Urinary bladder (tissue), 4 donors: ENCODE results near the gene BACE1. TPM values are rescaled to one million over a fixed set of nuclear protein-coding genes. Genes with fewer than 3 reads are reported as not detected.

Experiments
- DNase-seq: peaks from one replicate; pipeline ENCODE4 v3.0.0-alpha.2; 2015; ENCODE audit errors: extremely low spot score
- H3K27ac ChIP-seq: one replicate; pipeline ENCODE4 v1.5.1; 2013; ENCODE audit warnings: low read depth, mild to moderate bottlenecking, moderate library complexity
- H3K36me3 ChIP-seq: one replicate; pipeline ENCODE4 v1.6.1; 2013; ENCODE audit warnings: mild to moderate bottlenecking, moderate library complexity; ENCODE audit not compliant: insufficient read depth
- H3K4me1 ChIP-seq: one replicate; pipeline ENCODE4 v1.6.1; 2013; ENCODE audit warnings: mild to moderate bottlenecking, moderate library complexity; ENCODE audit not compliant: insufficient read depth
- H3K4me3 ChIP-seq: one replicate; pipeline ENCODE4 v1.5.1; 2013; ENCODE audit warnings: low read depth, low read length
- whole genome bisulfite sequencing: extraction: QIAGEN DNeasy Blood & Tissue Kit; methylation state at CpG from one replicate; pipeline ENCODE4 v1.1.7; 2013; 5-methylcytosine and 5-hydroxymethylcytosine counted together
- polyA plus RNA-seq: library from polyadenylated mRNA; stranded (reverse); fragments of 200-250 nt; gene quantifications from one replicate; pipeline ENCODE4 v1.2.3, GENCODE V29; 2013
- total RNA-seq: library from RNA; depleted of rRNA; stranded (reverse); fragments of >200 nt; gene quantifications from one replicate; pipeline ENCODE4 v1.2.3, GENCODE V29; 2014
- donor health status: healthy with polysubstance abuse.
- donor health status: healthy.

BACE1 gene
- total and polyA plus RNA-seq, 2 donors = 19.1 to 20.0 TPM

DNA sequence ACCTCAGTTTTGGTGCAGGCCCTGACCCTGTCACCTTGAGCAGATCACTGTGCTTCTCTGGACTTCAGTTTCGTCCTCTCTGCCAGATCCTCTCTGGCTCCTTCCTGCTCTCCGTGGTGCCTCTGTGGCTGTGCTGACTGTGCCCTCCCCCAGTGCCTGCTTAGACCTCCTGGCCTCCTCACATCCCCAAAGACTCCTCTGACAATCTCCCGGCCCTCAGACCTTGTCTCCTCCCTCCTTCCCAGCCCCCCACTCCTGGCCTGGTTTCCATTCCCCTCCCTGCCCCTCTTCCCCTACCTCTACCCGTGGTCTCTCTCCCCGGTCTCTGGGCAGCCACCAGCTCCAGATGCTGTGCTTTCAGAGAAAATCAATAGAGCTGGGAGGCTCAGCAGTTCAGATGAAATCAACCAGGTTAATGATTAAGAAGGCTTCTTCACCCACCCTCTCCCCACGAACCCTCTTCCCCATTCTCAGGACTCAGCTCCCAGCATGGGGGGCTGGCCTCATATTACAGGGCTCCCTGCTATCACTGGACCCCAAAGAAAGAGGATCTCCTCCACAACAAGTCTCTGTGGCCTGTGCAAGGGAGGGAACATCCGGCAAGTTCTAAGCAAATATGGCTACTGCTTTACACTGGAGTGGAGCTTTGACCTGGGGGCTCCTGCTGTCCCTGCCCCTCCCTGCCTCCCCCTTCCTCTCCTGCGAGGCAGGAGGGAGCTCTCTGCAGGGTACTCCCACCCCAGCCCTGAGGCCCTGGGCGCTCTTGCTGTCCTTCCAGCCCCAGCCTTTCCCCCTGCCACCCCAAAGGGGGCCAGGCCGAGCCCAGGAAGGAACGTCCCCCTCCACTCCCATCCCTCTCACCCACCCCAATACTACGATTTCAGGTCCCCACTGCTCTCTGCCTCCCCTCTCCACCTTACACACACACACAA, 16.4 kb downstream of the BACE1 start:
- no peaks in the 10 kb centered on the region for H3K4me1 ChIP-seq
- WGBS = 57% methylated on average over 12 of the region's 12 CpGs
- no peaks in the 10 kb centered on the region for H3K36me3 ChIP-seq
- no peak overlapping the region for H3K4me3 ChIP-seq
- no peak overlapping the region for H3K27ac ChIP-seq
- no peak for DNase-seq

DNA sequence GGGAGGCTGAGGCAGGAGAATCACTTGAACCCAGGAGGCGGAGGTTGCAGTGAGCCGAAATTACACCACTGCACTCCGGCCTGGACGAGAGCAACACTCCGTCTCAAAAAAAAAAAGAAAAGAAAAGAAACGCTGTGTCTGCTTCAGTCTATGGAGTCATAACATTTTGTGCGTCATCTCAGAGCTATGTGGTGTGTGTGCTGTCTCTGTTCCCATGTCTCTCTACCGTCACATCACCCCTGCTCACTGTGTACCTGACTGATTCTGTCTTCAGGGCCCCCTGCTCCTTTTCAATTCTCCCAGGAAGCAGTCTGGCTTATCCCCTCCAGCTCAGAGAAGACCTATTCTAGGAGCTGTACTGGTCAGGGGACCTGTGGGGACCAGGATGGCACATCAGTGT, 17.9 kb downstream of the BACE1 start:
- no peak overlapping the region for H3K27ac ChIP-seq
- no peak overlapping the region for H3K4me3 ChIP-seq
- WGBS = 97% methylated on average over 8 of the region's 8 CpGs
- DNase-seq = no peak
- no peaks in the 10 kb centered on the region for H3K36me3 ChIP-seq
- H3K4me1 ChIP-seq = no peaks in the 10 kb centered on the region

DNA sequence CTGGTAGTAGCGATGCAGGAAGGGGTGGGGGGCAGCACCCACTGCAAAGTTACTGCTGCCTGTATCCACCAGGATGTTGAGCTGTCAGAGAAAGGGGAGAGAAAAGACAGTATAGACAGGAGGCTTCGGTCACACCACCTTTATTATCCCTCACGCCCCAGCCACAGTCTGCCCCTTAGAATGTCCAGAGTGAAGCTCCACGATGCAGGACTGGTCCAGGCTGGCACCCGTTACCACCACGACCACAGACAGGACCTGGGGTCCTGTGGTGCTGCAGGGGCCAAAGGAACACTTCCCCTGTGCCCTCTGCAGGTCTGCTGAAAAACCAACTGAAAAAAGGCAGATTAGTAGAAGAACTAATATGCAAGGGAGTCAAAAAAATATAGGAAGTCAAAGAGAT, 19.2 kb downstream of the BACE1 start:
- Histone ChIP-seq H3K4me1 (no peaks in the 10 kb centered on the region), H3K36me3 (no peaks in the 10 kb centered on the region), H3K27ac (no peak overlapping the region), H3K4me3 (no peak overlapping the region)
- WGBS = 92% methylated on average over 6 of the region's 6 CpGs
- DNase-seq = no peak

DNA sequence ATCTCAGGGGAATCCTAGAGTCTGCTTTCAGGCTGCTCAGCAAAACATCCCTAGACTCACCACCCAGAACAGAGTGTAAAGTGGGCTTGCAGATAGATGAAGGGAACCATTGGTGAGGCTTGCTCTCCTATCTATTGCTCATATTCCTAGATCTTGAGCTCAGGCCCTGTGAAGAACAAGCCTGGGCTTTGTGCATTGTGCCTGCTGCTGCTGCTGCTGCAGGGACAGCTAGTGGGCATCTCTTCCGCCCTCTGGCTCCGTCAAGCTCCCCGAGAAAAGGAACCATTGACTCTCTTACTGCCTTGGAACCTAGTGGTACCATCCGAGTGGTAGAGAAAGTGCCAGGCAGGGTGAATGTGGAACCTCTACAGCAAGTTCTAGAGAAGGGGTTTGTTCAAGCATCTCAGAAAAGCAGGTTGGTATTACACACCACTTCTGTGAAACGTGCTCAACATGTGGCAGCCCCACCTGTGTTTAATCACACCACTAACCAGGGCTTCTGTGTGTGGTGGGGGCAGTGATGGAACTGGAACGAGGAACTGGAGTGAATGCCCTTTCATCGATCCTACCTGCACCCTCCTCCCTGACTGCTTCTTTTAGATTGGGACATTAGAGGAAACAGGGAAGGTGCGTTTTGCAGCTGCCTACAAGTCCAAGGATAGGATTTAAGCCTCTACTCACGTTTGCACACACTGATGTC, 20.5 kb downstream of the BACE1 start:
- 85% methylated on average over 9 of the region's 9 CpGs for WGBS
- H3K36me3 ChIP-seq = peaks cover 2% of the 10 kb centered on the region
- H3K4me3 ChIP-seq = no peak overlapping the region
- H3K4me1 ChIP-seq = no peaks in the 10 kb centered on the region
- no peak for DNase-seq
- H3K27ac ChIP-seq = no peak overlapping the region

DNA sequence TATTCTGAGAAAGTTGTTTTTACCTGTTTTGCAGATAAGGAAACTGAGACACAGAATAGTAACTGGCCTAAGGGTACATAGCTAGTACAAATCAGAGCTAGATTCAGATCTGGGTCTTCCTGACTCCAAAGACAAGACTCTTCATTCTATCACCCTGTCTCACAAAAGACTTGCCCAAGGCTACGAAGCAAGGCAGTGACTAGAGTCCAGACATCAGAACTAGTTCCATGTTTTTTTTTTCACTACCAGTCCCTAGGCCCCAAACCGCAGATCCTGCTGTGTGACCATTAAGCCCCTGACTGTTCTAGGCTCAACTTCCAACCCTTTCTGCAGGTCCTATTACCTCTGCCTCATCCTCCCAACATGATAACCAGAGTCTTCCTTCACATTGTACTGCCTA, 23.4 kb downstream of the BACE1 start:
- 97% methylated on average over 2 of the region's 2 CpGs for WGBS
- Histone ChIP-seq H3K4me3 (no peak overlapping the region), H3K27ac (no peak overlapping the region), H3K36me3 (peaks cover 2% of the 10 kb centered on the region), H3K4me1 (no peaks in the 10 kb centered on the region)
- no peak for DNase-seq

DNA sequence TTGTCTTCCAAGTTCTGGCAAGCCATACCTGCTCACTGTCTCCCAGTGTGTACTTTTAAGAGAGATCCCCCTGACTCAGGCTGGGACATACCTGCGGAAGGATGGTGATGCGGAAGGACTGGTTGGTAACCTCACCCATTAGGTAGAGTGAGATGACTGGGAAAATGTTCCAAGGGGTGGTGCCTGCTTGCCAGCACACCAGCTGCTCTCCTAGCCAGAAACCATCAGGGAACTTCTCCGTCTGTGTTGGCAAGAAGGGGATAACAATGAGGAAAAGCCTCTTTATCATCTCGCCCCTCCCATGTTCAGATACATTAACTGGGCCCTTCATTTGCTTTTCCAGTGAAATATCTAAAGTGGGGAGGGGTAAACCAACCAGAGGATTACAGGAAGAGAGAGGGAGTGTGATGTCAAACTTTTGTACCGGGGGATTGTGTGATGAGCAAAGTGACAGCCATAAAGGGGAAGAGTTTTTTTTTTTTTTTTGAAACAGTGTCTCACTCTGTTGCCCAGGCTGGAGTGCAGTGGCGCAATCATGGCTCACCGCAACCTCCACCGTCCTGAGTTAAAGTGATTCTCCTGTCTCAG, 25.2 kb downstream of the BACE1 start, which contains the start of gene BACE1-AS:
BACE1-AS (plus strand) TSS at position 538 of the 588 bp plus-strand sequence.
- Histone ChIP-seq H3K36me3 (peaks cover 2% of the 10 kb centered on the region), H3K27ac (no peak within 1 kb of the TSS), H3K4me3 (no peak within 1 kb of the TSS), H3K4me1 (no peaks in the 10 kb centered on the region)
- no peak for DNase-seq
- WGBS = 95% methylated on average over 8 of the region's 8 CpGs

DNA sequence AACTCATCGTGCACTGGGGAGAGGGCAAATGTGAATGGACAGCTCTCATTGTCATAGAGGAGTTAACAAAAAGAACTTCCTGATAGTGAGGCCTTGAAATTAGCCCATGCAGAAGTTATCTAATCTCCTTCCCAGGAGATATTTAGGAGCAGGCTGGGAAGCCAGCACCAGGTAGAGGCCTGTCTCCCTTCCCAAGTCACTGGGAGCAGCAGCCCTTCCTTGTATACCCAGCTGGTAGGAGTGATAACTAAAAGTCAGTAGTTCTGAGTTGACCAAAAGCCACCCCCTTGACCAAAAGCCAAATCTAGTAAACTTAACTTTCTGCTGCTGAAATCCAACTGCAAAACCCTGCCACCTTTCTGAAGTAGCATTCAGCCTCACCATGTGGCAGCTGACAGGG, 26.3 kb downstream of the BACE1 start:
- DNase-seq = no peak
- Histone ChIP-seq H3K27ac (no peak overlapping the region), H3K36me3 (peaks cover 2% of the 10 kb centered on the region), H3K4me1 (no peaks in the 10 kb centered on the region), H3K4me3 (no peak overlapping the region)
- WGBS = 94% methylated on average over 1 of the region's 1 CpG

DNA sequence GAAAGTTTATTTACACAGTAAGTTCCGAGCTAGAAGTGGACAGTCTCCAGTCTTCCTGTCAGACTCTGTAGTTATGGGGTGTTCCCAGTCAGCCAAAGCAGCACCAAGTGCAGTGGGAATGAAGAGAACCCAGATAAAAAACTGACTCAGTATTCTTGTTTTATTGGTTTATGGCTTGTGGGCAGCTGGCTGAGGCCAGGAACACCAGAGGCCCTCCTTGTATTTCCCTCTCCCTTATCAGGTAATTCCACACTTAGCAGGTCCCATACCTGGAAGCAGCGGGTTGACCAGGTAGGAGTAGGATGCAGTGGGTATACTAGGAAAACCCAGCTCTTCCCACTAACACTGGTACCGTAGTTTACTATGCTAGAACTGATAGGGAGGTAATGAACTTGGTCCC, 28.4 kb downstream of the BACE1 start:
- WGBS = 82% methylated on average over 3 of the region's 3 CpGs

DNA sequence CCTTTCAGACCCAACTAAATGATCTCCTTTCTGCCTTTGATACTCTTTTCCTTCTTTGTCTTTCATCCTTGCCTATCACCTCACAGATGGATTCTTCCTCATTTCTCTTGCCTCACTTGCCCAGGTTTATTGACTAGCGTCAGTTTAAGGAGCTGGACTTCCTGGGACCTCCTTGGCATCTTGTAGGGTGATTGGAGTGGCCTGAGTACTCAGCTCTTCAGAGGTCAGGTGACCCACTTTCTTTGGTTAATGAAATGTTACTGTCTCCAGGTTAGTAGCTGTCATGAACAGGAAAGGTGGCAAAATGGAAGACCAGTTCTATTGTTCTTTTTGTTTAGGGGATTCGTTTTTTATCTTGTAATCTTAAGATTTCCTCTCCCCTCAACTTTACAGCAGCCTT, 29.5 kb downstream of the BACE1 start:
- Histone ChIP-seq H3K4me1 (no peaks in the 10 kb centered on the region), H3K36me3 (peaks cover 2% of the 10 kb centered on the region), H3K27ac (no peak overlapping the region), H3K4me3 (no peak overlapping the region)
- WGBS = 87% methylated on average over 2 of the region's 2 CpGs
- no peak for DNase-seq

More for the DNA sequence above, 28.4 kb downstream of the BACE1 start:
- H3K27ac ChIP-seq = no peak overlapping the region
- peaks cover 2% of the 10 kb centered on the region for H3K36me3 ChIP-seq
- no peaks in the 10 kb centered on the region for H3K4me1 ChIP-seq
- no peak overlapping the region for H3K4me3 ChIP-seq
- no peak for DNase-seq

DNA sequence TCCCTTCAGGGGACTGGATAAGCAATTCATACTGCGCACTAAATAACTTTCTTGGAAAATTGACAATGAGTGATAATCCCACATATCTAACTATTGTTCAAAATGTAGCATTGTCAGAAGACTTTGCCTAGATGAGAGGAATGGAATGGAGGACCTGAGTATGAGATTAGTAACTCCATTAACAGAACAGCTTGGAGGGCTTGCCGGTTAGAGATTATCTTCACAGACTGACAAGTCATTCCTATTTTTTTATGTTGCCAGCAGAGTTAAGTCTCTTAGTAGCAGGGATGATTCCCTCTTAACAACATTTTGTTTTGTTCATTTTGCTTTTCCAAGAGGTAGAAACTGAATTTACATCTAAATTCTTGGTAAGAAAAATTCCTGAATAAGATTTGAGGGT, 32.0 kb downstream of the BACE1 start:
- Histone ChIP-seq H3K36me3 (no peaks in the 10 kb centered on the region), H3K4me1 (no peaks in the 10 kb centered on the region), H3K4me3 (no peak overlapping the region), H3K27ac (no peak overlapping the region)
- no peak for DNase-seq
- 91% methylated on average over 2 of the region's 2 CpGs for WGBS

DNA sequence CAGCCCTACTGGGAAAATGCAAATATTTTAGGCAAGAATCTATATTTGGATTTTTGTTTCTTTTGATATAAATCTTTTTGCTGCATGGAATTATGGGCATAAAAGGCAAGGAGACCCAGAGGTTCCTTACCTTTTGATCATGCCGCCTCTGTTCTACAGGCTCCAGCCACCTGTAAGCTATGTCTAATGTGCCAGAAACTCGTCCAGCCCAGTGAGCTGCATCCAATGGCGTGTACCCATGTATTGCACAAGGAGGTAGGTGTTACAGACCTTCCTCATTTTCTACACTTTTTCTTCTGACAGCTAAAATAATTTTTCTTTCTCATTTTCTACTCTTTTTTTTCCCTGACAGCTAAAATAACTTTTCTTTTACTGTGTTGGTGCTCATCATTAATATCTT, 33.1 kb downstream of the BACE1 start:
- WGBS = 95% methylated on average over 3 of the region's 3 CpGs
- DNase-seq = no peak
- H3K36me3 ChIP-seq = no peaks in the 10 kb centered on the region
- no peaks in the 10 kb centered on the region for H3K4me1 ChIP-seq
- H3K4me3 ChIP-seq = no peak overlapping the region
- no peak overlapping the region for H3K27ac ChIP-seq

DNA sequence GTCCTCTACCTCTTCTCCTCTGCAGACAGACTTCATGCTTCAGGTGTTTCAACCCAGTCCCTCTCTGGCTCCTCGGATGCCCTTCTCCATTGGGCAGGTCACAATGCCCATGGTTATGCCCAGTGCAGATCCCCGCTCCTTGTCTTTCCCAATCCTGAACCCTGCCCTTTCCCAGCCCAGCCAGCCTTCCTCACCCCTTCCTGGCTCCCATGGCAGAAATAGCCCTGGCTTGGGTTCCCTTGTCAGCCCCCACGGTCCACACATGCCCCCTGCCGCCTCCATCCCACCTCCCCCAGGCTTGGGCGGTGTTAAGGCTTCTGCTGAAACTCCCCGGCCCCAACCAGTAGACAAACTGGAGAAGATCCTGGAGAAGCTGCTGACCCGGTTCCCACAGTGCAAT, 34.2 kb downstream of the BACE1 start:
- no peak overlapping the region for H3K4me3 ChIP-seq
- DNase-seq = no peak
- WGBS = 97% methylated on average over 7 of the region's 7 CpGs
- no peak overlapping the region for H3K27ac ChIP-seq
- no peaks in the 10 kb centered on the region for H3K4me1 ChIP-seq
- H3K36me3 ChIP-seq = no peaks in the 10 kb centered on the region

DNA sequence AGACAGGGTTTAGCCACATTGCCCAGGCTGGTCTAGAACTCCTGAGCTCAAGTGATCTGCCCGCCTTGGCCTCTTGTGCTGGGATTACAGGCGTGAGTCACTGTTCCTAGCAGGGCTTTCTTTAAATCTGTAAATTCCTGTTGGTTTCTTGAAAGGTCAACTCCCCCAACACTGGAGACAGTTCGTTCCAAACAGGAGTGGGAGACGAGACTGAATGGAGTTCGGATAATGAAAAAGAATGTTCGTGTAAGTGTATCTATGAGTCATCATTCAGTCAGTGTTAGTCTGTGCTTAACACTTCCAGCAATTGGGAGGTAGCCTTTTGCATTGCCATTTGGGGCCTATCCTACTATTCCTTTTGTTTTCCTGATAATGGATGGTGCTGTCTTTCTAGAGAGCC, 34.9 kb downstream of the BACE1 start:
- Histone ChIP-seq H3K27ac (no peak overlapping the region), H3K36me3 (no peaks in the 10 kb centered on the region), H3K4me1 (no peaks in the 10 kb centered on the region), H3K4me3 (no peak overlapping the region)
- WGBS = 69% methylated on average over 6 of the region's 6 CpGs
- no peak for DNase-seq
